ENCODE results near the gene BTBD2. TPM values are rescaled to one million over a fixed set of nuclear protein-coding genes. Genes with fewer than 3 reads are reported as not detected.

The BTBD2 gene
- total RNA-seq, 2 donors from 2014 or later = 54.8 to 55.9 TPM

DNA sequence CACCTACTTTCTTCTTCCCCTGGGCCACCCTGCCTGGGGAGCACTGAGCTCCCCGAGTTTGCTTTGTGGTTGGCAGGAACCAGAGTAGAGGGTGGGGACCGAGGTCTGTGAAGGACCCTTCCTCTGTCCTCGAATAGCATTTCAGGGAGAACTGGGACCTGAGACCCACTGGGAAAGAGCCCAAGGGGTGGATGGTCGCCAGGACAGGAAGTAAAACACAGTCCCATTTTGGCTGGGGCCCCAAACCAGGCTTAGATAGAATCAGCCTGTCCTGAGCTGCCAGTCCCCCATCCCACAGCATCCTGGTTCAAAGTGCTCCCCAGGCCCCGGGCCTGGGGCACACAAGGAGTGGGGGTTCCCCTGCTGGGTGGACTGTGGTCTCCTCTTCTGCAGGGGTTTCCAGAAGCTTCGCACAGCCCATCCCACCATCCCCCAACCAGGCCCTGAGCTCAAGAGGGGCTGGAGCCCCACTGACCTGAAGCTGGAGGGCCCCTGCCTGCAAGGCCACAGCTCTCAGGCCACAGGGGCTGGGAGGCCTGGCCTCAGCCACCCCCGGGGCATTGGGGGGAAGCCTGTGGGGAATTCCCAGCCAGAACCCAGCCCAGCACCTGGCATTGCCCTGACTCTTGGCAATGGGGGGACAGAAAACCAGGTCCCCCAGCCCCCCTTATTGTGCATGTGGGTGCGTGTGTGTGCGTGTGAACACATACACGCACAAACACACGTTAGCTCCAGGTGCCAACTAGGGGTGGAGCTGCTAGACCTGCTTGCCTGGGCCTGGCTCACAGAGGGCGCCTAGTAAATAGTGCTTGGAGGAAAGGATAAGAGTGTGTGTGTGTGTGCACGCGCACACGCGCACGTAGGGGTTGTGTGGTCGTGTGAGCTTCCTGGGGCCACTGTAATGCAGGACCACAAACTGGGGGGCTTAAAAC, 36.5 kb upstream of the BTBD2 start:
- no peak for DNase-seq (ENCODE audit: low spot score)
- Histone ChIP-seq H3K27ac (peak overlapping the region; percentile 93 to 99), H3K4me3 (peak overlapping the region; percentile 33 to 95), H3K9me3 (no peaks in the 10 kb centered on the region), H3K36me3 (peaks cover 3% of the 10 kb centered on the region), H3K27me3 (no peaks in the 10 kb centered on the region), H3K4me1 (peaks cover 0 to 75% of the 10 kb centered on the region in 2 donors)
- TF ChIP-seq, protein P1, sequence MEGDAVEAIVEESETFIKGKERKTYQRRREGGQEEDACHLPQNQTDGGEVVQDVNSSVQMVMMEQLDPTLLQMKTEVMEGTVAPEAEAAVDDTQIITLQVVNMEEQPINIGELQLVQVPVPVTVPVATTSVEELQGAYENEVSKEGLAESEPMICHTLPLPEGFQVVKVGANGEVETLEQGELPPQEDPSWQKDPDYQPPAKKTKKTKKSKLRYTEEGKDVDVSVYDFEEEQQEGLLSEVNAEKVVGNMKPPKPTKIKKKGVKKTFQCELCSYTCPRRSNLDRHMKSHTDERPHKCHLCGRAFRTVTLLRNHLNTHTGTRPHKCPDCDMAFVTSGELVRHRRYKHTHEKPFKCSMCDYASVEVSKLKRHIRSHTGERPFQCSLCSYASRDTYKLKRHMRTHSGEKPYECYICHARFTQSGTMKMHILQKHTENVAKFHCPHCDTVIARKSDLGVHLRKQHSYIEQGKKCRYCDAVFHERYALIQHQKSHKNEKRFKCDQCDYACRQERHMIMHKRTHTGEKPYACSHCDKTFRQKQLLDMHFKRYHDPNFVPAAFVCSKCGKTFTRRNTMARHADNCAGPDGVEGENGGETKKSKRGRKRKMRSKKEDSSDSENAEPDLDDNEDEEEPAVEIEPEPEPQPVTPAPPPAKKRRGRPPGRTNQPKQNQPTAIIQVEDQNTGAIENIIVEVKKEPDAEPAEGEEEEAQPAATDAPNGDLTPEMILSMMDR (IDR thresholded peaks at IDR 0.05) = no peak

DNA sequence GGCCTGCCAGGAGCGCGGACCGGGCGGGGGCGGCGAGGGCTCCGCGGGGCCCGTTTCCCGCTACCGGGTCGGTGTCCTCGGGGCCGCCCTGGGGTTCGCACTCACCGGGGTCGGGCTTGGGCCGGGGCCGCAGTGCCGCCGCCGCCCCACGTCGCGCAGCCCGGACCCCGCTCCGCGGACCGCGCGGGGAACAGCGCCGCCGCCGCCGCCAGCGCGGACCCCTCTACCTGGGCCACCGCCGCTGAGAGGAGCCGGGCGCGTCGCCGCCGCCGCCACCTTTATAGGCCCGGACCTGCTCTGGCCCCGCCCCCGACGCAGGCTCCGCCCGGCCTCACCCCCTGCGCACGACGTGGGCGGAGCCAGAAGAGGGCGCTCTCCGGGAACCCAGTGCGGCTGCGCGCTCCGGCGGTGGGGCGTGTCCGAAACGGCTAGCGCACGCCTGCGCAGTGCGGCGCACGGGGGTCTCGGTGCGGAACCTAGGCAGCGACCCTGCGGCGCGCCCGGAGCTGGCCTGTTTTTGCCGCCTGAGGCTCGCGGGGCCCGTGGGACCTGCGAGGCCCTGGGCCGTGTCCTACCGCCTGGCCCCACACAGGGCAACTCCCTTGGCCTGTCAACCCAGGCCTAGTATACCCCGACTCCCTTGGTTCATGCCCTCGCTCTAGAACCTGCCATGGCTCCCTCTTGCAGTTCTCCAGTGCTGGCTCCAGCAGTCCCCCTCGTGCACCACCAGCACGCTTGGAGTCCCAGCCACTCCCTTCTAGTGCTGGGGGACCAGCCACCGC, 35.7 kb upstream of the BTBD2 start, which contains the start of gene MKNK2:
Gene MKNK2, minus strand, starts transcription at position 254 of the 782 bp plus-strand sequence. CDS start 393 bp downstream, outside the sequence.
- H3K27me3 ChIP-seq = no peaks in the 10 kb centered on the region
- H3K36me3 ChIP-seq = peaks cover 11% of the 10 kb centered on the region
- peak within 1 kb of the TSS; percentile 98 to 99 for H3K27ac ChIP-seq
- no peaks in the 10 kb centered on the region for H3K9me3 ChIP-seq
- H3K4me3 ChIP-seq = peak within 1 kb of the TSS; percentile 88 to 95
- DNase-seq (ENCODE audit: low spot score) = peak; percentile 88
- TF ChIP-seq, protein P1 (IDR thresholded peaks at IDR 0.05) = peak; percentile 47 to 79
- H3K4me1 ChIP-seq = peaks cover 0 to 76% of the 10 kb centered on the region in 2 donors

DNA sequence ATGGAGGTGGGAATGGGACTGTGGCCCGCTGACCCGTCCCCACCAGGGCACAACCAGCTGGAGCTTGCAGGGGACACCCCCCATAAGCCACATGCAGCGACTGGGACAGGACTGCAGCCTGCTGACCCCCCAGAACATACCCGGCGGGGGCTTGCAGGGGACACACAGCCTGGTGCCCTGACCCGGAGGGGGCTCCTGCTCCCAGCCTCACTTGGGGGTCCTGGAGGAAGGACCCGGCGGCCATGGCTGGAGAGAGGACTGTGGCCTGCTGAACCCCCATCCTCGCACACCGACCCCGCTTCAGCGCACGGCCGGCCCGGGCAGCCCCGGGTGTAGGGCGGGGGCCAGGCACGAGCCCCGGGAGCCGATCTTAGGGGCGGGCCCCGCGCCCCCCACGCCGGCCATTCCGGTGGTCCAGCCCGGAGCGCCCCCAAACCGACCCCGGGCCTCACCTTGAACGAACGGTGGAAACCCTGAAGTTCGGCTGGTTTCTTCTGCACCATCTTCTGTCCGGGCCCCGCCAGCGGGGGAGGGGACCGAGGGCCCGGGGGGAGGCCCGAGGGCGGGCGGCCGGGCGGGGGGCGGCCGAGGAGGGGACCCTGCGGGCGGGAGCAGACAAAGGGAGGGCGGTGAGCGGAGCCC, 35.0 kb upstream of the BTBD2 start:
- TF ChIP-seq, protein P1 (IDR thresholded peaks at IDR 0.05) = no peak
- Histone ChIP-seq H3K27ac (peak overlapping the region; percentile 98 to 99), H3K36me3 (peaks cover 19% of the 10 kb centered on the region), H3K4me3 (peak overlapping the region; percentile 88 to 95), H3K27me3 (no peaks in the 10 kb centered on the region), H3K4me1 (peaks cover 0 to 76% of the 10 kb centered on the region in 2 donors), H3K9me3 (no peaks in the 10 kb centered on the region)
- no peak for DNase-seq (ENCODE audit: low spot score)

DNA sequence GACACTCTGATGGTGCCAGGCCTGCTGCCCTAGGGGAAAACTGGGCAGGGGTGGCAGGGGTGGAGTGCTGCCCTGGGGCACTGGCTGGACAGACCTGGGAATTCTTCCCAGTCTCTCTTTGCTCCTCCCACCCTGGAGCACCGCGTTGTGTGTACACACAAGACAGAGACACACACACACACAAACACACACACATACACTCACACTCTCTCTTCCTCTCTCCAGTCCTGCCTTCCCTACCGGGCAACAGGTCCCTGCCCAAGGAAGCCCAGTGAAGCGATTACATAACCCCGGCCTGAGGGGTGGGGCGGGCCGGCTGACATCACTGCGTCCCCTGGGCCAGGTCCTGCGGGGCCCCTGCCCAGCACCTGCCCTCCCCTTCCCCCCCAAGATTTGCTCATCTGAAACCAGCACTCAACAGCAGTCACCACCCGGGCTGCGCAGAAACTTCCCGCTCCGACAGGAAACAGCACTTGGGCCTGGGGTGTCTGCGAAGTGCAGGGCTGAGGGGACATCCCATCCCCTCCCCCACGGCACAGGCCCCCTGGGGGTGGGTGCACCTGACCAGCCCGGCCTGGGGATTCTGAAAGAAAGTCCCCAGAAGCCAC, 34.3 kb upstream of the BTBD2 start:
- Histone ChIP-seq H3K27me3 (no peaks in the 10 kb centered on the region), H3K27ac (peak overlapping the region; percentile 98 to 99), H3K4me1 (peaks cover 0 to 77% of the 10 kb centered on the region in 2 donors), H3K4me3 (peak overlapping the region; percentile 88 to 95), H3K36me3 (peaks cover 23% of the 10 kb centered on the region), H3K9me3 (no peaks in the 10 kb centered on the region)
- TF ChIP-seq, protein P1 (IDR thresholded peaks at IDR 0.05) = no peak
- DNase-seq (ENCODE audit: low spot score) = peak; percentile 92

Data from right atrium auricular region (tissue), 2 donors.